GM19455 (cell line): ENCODE measurements around the gene PKNOX2.

Experiments
- ATAC-seq: cut with Tn5 transposase; IDR thresholded peaks from one replicate; pipeline ENCODE4 v1.9.1; 2021; ENCODE audit not compliant: unreplicated experiment

The PKNOX2 gene

DNA sequence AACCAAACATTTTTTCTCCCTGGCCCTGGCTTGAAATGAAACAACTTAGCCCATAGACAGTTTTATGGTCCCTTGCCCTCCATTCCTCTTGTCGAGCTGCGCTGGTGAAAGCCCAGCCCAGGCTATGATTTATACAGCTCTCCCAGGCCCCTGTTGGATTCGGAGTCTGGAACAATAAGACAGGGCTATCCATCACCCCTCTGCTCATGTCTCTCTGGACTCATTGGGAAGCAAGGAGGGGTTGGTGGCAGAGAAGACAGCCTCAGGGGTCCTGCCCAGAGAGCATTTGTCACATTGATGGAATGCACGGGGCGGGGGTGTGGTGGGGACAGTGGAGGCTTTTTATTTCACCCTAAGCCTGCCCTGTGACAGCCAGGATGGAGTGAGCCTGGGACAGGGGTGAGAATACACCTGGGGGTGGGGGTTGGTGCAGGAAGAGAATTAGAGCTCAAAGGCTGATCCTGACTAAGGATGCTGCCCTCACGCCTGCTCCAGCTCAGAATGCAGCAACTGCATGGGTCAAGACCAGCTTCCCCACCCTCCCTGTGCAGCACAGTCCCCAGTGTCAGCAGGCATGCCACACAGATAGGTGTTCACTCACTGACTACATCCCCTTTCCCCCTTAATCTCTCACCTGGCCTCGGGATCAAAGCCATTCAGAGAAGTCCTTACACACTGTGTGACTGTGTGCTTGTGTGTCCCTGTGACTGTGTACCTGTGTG is 10.0 kb upstream of the PKNOX2 start:
- ATAC-seq = no peak

DNA sequence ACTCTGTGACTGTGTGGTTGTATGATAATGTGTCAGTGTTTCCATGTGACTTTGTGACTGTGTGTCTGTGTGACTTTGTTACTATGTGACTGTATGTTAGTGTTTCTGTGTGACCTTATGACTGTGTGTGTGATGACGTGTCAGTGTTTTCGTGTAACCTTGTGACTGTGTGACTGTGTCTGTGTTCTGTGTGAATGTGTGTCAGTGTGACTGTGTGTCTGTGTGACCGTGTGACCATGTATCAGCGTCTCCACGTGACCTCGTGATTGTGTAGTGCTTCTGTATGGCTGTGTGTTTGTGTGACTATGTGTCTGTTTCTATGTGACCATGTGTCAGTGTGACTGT is 9.5 kb upstream of the PKNOX2 start:
- ATAC-seq = no peak

DNA sequence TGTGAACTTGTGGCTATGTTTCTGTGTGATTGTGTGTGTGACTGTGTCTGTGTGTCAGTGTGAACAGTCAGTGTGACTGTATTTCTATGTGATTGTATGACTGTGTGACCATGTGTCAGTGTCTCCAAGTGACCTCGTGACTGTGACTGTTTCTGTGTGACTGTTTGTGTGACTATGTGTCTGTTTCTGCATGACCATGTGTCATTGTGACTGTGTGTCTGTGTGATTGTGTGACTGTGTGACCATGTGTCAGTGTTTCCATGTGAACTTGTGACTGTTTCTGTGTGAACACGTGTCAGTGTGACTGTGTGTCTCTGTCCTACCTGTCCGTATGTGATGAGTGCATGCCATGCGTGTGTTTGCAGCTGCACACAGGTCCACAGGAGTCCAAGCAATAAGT is 8.8 kb upstream of the PKNOX2 start:
- ATAC-seq = no peak

DNA sequence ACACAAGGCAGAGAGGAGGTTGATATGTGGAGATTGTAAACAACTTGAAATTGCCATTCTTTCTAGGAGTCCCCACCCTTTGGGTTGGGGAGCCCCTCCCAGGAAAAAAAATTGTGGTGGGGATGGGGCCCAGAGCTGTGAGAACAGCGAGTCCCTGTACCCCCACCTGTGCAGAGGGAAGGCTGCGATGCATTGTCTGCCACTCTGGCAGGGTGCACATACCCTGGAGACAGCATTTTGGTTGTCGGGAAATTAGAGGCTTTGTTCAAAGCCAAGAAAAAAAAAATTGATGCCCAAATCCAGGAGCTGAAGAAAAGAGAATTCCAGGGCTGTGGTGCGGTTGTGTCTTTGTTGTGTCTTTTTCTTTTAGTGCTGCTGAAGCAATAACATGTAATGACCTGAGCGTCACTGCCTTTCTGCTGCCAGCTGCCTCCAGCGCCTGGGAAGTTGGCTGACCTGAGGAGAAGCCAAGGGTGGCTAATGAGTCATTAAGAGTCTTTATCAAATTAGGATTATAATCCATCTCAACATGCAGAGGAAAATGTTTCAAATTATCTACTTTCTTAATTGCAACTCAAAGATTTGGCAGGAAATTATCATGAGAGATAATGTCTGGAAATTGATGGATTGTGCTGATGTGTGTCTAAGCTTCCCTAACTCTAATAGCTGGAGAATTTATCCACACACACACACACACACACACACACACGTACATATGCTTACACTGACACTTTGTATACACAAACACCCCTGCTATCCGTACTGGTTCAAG is 8.0 kb upstream of the PKNOX2 start:
- ATAC-seq = no peak

DNA sequence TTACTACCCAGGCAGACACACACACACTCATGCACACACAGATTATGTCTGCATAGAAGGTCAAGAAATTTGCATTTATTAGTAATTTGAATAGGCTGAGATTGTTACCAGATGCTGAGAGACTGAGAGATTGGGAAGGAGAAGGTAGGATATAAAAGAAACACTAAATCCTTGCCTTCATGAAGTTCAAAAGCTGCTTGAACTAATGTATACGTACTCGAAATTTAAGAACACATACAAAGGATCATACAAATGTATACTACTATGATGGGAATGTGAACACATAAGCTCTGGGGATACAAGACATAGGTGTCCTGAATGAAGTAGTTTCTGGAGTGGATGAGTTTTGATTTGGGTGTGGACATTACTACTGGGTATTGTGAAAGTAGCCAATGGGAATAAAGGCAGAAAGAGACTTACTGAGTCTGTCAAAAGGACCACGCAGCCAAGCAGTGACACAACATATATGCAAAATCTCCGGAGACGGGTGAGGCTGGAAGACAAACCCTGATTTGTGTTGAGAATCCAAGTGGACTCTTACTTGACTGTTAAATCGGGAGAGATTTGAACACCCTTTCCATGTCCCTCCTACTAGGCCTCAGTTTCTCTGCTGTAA is 7.3 kb upstream of the PKNOX2 start:
- ATAC-seq = no peak

DNA sequence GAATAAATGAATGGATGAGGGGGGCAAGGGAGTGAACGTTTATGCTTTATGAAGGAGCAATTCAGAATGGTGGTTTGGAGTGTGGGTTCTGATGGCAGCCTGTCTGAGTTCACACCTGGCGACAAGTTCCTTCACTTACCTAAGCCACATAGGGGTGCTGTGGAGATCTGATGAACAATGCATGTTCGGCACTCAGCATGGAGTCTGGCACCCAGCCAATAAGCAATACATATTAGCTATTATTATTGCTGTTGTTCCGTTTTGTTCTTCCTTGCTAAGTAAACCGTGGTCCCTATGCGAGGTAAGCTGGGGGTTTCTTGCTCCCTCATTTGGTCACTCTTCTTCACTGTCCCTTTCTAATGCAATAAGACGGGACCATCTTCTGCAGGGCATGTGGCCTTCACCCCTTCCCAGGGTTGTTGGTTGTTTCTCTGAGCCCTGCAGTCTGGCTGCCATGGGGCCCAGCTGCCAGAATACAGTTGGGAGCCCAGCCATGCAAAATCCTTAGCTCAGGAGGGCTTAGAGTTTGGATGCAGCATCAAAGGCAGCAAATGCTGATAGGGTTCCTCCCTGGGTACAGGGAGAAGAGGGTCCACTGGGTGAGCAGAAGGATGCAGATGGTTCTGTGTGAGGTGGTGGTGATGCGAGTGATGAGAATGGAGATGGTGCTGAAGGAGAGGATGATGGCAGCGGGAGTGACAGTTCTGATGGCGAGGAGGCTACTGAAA is 6.4 kb upstream of the PKNOX2 start:
- no peak for ATAC-seq

DNA sequence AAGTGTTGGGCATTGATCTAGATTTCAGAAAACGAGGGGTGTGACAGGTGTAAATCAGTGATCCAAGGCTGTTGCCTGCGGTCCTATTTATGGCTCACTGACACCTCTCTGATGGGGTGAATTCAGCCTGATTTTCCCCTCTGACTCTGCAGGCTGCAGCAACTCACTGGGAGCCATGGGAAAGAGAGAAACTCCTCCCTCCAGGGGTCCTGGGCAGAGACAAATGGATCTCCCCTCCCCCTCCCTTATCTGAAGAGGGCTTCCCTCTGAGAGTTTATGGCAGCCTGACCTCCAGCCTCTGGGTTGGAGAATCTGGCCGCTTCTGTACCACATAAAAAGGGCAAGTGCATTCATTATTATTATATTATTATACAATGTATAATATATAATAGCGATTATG is 1.8 kb upstream of the PKNOX2 start:
- ATAC-seq = no peak

DNA sequence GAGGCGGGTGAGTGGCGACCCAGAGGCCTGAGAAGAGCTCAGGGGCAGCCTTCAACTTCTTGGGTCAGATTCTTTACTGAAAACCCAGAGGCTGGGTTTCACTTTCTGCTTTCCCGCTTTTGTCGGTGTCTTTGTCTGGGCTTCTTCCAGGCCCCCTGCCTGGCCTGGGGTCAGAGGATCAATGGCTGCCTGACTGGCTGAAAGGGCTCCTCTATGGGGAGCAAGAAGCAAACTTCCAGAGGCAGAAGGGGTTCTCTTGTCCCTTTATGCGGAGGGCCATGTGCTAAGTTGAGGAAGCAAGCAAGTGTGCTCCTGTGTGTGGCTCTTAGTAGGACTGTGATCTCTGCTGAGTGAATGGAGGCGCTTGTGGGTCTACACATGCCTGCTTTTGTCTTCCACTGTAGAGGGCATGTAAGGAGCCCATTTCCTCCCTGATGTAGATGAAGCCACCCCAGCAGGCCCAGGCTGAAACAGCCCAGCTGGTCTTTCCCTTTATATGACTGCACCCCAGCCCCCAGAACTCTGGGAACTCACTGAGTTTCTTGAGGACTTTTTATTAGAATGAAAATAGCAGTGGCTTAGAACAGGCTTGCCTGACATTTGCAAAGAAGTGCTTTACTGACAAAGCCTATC is 1.0 kb upstream of the PKNOX2 start:
- ATAC-seq = no peak

DNA sequence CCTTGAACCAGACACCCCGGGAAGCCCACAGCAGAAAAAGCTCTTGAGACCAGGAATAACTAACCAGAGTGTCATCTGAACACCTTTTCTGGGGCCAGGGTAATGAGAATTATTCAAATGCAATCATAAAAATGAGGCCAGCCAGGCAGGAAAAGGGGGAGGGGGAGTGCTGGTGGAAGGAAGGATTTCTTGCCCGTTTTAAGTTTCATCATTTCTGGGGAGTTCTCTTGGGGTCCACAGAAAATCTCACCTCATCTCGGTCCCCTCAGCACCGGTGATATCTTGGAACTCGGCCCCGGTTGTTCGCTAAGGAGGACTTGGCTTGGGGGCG is 495 bp upstream of the PKNOX2 start:
- ATAC-seq = no peak

DNA sequence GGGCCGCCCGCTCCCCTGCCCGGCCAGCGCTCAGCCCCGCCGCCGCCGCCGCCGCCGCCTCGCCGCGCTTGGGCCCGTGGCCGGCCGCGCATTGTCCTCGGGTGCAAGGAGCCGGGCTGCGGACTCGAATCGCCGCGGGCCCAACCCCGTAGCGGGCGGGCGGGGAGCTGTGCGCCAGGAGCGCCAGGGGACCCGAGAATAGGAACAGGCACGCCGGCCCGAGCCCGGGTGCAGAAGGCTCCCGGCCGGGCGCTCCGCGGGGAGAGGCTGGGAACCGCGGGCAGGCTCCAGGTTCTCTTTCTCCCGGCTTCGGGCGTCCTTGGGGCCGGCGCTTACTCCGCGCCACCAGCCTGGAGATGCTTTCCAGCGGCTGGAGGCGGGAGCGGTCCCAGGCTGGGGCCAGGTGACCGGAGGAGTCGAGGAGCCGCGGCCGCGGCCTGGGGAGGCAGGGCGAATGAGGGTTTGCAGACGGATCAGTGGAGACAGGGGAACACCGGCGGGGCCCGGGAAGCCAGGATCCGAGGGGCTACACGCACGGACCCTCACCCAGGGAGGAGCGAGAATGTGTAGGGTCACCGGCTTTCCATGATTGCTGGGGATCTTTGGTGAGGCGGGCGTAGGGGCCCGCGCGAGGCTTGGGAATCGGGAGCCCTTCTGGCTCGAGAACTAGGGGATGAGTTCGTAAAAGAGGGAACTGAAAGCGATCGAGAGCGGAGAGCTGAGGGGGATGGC is 726 bp downstream of the PKNOX2 start:
- ATAC-seq = no peak

DNA sequence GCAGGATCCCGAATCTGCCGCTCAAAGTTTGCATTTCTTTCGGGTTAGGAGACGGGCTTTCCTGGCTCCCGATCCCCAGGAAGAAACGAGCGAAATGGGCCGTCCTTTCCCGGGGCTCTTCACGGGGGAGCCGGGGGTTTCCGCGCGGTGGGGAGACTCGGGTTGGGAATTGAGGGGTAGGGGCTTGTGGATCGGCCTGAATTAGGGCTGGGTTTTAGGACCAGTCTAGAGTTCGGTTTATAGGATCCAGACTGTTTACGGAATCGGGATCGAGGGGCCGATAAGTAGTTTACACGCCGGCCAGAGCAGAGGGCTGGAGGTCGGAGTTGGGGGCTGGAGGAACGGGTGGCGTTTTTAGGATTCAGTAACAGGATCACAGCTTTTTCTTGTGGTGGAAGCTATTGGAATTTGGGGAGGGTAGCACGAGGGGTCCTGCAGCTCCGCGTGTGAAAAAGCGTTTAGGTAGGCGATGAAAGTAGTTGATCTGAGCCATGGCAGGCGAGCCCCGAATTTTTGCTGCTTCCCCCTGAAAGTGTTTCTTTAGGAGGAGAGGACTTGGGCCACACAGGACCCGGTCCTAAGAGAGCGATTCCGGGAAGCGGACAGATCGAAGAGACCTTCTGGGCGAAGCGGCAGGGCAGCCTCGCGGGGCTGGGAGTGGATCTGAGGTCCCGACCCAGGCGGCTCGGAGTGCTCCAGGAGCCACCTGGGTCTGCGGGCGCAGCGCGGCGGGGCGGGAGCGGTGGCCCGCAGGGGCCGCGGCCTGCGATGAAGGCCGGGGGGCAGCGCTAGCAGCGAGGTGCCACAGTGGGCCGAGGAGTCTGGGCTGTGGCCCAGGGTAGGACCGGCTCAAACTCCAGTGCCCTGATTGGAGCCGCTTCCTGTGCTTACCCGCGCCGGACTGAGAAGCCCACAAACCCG is 1.6 kb downstream of the PKNOX2 start:
- ATAC-seq = no peak

DNA sequence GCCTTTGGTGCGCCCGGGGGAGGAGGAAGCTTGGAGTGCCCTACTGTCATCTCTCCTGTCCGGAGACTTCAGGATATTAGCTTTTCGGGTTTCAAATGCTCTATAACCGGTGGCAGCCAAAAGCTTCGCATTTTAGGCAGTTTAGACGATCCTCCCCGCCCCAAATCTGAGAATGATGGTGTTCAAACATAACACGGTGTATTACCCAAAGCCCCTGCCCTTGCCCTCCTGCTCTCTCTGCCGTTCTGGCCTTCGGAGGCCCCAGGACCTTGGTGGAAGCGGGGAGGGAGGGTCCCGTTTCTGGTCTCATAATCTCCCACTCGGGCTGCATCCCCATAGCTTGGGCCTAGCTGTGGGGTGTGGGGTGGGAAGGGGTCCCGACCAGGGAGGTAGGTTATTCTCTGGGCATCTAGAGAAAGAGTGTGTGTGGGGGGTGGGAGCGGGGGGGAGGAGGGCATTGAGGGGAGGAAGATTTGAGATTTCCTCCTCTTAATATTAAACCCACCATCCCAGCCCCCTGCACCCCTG is 2.3 kb downstream of the PKNOX2 start:
- no peak for ATAC-seq

DNA sequence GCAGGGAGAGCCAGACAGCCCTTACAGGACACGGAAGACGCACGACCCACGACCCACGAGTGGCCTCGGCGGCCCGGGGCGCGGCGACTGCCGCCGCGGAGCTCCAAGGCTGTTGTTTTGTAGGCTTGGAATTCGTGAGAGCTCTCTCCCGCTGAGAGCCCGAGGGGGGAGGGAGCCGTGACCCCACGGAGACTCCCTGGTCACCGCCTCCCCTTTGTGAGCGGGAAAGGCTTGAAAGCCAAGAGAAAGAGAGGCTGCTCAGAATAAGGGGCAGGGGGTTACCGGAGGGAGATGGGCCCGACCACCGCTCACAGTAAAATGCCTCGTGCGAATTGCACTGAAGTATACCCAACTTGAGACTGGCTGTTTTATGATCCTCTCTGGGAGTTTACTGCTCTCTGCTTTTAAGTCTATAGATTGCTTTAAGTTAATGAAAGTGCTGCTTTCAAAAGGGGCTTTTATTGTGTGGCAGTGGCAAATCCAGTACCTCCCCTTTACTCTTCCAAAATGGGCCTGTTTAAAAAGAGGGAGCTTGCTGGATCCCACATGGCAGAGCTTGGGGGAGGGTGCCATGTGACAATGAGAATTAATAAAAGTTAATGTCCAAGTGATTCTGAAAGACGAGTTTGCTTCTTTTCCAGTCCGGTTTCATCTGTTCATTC is 2.9 kb downstream of the PKNOX2 start:
- ATAC-seq = no peak

DNA sequence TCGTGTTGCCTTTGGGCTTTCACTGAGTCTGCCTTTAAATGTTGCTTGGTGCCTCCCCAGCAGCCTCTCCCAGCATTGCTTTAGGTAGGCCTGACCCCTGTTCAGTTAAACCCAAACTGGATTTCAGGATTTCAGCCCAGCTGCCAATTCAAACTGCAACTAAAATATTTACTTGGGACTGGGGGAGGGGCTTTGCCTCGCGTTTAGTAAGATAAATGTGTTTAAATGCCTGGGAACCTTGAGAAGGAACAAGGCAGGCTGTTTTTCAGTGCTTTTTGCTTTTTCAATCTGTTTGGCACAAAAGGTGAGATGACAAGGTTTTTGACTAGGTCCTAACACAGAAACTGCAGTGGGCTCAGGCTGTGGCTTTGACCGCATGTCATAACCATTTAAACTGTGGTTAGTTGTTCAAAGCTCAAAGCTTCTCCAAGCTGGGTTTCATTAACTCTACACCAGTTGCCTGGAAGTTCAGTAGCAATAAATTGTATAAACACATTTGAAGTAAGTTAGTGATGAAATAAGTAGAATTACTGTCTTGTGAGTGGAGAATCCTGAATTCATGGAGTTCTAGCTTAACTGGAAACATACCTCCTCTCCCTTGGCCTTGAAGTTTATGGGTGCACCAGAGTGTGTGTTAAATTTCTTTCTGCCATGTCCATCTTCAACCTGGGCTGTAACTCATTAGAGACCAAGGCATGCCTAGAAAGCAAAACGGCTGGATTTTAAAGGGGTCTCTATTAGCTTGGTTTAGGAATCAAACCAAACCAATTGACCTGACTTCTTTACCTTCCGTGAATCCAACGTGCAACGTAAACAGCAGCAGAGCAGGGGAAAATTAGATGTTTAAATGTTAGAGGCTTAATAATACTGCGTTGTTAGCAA is 3.6 kb downstream of the PKNOX2 start:
- no peak for ATAC-seq

DNA sequence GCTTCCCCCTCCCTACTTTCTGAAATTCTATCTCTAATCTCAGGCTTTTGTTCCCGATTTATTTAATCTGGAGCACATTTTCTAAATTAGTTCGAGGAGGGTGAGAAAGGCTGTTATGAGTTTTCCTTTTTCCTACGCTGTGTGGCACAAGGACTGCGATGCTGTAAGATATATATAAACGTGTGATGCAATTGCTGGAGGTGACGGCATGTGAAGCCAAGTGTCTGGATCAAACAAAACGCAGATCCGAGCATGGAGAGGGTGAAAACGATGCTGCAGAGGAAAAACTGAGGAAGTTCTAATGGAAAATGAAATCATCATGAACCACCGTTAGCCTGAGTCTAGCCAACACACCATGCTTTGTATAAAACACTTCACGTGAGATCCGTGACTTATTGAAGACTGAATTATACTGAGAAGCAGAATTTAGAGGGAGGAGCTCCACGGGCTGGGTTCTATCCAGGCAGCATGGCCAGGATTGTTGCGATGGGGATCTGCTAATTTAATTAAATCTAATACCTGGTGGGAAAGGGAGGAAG is 4.4 kb downstream of the PKNOX2 start:
- ATAC-seq = no peak

DNA sequence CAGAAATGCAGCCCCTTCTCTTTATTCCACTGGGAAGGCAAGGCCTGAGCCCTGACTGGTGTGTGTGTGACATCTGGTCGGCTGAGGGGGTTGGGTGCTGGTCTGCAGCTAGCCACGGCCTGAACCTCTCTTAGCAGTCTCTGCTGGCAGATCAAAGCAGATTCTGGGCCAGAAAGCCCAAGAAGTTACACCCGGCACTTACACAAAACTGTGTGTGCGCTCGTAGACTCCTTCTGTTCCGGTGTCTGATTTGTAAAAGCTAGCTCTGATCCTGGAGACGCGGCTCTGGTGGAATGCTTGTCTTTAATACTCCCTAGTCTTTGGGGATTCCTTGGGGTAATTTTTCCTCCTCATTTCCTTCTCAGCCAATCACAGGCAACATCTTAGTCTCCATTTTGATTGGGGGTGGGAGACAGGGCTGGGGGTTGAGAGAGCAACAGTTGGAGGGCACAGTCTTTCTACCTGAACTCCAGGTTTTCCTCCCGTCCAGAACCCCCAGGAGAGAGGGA is 5.5 kb downstream of the PKNOX2 start:
- no peak for ATAC-seq

DNA sequence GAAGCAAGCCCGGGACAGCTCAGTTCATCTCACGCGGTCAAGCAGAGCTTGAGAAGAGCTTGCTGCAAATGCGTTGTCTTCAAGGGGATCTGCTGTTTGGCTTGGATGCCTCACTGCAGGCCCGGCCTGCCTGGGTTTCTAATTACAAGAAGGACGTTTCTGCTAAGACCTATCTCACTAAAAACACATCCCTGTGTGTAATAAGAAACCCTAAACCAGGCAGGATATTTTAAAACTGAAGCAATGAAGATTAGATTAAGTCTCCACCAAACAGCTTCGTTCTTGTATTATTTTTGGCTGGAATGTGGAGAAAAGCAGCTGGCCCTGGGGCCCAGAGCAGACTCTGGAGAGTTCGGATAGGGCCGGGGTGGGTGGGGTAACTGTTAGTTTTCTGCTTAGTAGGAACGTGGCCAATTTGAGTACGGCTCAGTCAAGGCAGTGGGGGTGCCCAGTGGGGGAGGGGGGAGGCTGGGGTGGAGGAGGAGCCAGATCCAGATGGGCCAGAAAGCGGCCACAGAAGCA is 6.0 kb downstream of the PKNOX2 start:
- ATAC-seq = no peak
